GM19452 (cell line): ENCODE measurements around the gene PTK6.

Source experiments
- ATAC-seq: cut with Tn5 transposase; IDR thresholded peaks from one replicate; pipeline ENCODE4 v1.9.1; 2021; ENCODE audit not compliant: unreplicated experiment

Gene PTK6

DNA sequence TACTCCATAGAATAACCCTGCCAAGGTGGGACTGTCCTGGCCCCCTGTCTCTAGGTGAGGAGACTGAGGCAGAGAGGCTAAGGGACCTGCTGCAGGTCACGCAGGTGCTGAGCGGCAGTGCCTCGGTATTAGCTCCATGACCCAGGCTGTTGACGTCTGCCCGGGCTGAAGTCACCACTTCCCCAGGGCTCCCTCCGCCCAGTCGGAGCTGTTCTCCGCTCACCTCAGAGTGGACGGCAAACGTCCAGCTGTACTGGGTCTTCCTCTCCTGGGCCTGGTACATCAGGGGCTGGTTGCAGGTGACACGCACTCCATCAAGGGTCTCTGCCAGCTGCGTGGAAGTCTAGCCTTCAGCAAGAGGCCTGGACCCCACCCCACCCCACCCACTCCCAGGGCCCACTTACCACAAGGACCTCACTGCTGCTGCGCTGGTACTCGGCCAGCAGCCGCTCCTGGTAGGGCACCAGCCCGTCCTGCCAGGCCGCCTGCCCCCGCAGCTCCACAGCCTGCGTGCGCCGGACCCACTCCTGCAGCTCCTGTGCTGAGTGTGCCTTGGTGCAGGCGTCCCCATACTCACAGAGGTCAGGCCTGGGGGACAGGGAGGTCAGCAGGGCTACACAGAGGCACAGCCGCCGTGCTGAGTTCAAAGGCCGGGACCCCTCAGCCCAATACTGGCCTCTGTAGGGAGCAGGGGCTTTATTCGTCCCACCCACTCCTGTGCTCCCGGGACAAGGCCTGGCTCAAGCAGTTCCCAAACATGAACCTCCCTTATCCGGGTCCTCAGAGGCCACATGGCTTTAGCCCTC, 33.3 kb upstream of the PTK6 start:
- no peak for ATAC-seq

DNA sequence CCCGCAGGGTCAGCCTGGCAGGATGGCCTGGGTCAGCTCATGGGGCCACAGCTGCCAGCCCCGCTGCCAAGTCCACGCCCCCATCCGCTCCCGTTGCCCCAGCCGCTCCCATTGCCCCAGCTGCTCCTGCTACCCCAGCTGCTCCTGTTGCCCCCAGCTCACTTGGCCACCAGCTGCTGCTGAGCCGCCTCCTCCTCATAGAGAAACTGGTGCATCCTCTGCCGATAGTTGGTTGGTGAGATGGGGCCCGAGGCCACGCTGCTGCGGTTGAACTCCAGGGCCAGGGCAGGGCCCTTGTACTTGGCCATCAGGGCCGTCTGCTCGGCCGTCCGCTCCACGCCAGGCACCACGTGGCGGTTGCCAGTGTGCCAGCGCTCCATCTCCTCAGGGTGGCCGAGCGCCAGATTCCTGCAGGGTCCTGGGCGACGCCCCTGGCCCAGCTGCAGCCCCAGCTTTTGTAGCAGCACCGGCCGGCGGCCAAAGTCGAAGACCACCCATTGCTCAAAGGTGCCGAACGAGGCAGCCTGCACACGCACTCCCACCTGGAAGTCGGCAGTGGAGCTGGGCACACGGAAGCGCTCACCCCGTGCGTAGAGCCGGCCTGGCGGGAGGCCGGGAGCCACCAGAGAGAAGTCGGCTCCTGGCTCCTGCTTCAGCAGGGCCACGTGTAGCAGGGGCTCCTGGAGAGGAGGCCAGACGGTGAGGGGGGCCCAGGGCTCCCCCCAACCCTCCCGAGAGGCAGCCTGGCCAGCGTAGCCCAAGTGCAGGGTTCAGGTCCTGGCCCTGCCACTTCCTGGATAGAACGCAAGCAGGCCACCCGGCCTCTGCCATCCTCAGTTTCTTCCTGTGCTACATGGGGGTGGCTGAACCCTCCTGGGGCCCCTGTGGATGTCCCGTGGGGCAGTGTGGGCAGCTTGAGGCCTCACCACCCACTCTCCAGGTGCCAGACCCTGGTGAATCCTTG, 32.1 kb upstream of the PTK6 start:
- no peak for ATAC-seq

- peak; percentile 14 for ATAC-seq
Measured at GRCh38 chr20:63568170-63568981, 31.2 kb upstream of the PTK6 start.

DNA sequence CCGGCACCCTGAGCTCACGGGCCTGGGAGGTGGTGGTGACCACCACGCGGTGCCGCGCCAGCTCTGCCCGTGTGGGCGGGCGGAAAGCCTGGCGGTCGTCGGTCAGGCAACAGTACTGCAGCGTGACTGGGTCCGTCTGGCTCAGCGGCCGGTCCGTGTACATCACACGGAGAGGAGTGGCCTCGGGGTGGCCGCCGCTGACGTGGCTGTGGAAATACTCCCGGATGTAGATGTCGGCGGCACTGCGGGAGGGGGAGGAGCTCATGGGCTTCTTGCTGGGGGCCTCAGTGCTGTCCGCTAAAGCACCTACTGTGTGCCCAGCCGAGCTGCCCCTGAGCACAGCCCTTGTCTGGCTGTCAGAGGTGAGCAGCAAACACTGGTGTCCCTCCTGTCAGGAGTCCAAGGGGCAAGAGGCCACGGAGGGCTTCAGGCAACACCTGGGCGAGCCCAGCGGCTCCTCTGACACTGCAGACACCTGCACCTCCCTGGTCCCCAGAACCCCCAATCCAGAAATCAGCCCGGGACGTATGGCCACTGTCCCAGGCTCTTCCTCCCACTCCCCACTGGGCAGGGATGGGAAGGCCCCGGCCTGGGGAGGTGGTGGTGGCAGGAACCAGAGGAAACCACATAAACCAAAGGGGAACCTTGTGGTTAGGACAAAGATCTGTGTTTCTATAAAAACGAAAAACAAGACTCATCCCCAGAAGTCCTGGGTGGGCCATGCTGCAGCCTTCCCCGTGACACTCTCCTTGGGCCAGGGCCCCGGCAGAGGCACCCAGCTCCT, 30.4 kb upstream of the PTK6 start:
- peak; percentile 51 for ATAC-seq

GRCh38 chr20:63567136-63567385, 29.9 kb upstream of the PTK6 start:
- ATAC-seq = no peak

GRCh38 chr20:63566395-63567135, 29.4 kb upstream of the PTK6 start:
- ATAC-seq = no peak

- no peak for ATAC-seq
Measured at GRCh38 chr20:63565699-63566335, 28.6 kb upstream of the PTK6 start.

GRCh38 chr20:63565021-63565698, 28.0 kb upstream of the PTK6 start:
- ATAC-seq = no peak

DNA sequence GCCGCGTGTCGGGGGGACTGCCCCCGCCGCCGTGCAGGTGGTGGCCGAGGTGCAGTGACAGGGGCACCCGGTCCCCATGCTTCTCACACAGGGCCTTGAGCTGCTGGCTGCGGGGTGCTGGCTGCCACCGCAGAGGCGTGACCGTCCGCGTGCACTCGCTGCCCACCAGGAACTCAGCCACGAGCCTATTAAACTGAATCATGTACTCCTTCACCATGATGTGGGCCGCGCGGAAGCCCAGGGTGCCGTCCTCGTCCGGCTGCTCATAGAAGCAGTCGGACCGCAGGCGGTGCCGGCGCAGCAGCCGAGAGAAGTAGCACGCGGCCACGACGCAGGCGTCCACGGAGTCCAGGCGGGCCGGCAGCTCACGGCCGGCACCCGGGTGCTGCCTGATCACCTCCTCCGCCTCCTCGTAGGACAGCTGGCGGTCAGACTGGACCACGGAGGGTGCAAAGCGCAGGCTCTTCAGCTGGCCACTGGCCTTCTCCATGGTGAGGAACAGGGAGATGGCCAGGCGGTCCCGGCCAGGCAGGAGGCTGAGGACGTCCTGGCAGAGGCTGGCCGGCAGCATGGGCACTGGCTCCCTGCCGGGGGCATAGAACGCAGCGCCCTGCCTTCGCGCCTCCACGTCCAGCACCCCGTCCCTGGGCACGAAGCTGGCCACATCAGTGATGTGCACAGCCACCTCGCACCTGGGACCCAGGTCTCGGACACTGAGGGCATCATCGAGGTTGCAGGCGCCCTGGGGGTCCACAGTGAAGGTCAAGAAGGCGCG, 27.0 kb upstream of the PTK6 start:
- ATAC-seq = no peak

- ATAC-seq = no peak
Measured at GRCh38 chr20:63563225-63563935, 26.2 kb upstream of the PTK6 start.

DNA sequence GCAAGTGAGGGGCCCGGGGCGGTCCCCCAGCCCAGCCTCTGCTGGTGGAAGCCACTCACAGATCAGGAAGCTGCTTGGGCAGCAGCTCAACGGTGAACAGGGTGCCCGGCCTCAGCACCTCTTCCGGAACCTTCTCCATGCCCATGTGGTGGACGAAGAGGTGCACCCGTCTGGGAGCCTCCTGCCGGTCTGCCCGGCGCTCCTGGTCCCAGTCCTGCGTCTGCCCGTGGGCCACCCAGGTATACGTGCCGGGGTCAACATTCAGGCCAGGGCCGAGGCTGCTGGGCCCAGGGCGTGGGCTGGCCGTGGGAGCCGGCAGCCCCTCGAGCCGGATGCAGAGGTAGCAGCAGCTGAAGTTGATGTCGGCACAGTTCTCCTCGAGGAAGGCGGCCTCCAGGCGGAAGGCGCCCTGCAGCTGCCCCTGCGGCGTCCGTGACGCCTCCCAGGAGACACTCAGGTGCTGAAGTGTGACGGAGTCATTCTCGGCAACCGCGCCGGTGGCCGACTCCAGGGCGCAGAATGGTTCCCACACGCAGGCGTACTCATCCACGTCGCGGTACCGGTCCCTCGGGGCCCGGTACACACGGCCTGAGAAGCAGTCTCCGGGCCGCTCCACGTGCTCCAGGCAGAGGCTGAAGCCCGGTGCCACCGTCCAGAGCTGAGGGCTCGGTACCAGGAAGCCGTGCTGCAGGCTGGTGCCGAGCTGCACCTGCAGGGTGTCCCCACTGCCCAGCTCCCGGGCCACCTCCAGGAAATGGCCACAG, 25.5 kb upstream of the PTK6 start:
- no peak for ATAC-seq

DNA sequence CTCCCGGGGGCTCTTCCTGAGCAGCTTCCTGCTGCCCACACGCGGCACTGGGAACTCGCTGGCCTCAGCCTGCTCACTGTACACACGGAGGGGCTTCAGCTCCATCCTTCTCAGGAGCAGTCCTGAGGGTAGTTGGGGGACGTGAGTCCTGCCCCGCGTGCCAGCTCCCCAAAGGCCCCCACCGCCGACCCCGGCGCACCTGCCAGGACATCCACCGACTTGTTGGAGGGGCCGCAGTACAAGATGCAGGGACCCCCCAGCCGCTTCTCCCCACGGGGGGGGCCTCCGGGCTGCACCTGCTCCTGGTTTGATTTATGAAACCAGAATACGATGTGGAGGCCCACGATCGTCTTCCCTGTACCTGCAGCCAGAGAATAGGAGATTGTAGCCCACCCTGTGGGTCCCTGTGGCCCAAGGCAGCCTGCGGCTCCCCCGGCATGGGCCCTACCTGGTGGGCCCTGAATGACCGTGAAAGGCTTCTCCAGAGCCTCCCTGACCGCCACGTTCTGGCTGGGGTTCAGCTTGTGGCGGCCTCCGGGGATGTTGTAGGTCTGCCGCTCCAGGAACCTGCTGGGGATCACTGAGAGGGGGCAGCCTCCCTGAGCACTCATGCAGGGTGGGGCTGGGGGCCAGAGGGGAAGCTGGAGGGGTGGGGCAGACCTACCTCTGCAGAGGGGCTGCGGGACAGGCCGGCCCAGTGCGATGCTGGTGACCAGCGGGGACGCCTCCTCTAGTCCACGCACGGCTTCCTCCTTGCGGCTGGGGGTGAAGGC, 24.6 kb upstream of the PTK6 start:
- no peak for ATAC-seq

DNA sequence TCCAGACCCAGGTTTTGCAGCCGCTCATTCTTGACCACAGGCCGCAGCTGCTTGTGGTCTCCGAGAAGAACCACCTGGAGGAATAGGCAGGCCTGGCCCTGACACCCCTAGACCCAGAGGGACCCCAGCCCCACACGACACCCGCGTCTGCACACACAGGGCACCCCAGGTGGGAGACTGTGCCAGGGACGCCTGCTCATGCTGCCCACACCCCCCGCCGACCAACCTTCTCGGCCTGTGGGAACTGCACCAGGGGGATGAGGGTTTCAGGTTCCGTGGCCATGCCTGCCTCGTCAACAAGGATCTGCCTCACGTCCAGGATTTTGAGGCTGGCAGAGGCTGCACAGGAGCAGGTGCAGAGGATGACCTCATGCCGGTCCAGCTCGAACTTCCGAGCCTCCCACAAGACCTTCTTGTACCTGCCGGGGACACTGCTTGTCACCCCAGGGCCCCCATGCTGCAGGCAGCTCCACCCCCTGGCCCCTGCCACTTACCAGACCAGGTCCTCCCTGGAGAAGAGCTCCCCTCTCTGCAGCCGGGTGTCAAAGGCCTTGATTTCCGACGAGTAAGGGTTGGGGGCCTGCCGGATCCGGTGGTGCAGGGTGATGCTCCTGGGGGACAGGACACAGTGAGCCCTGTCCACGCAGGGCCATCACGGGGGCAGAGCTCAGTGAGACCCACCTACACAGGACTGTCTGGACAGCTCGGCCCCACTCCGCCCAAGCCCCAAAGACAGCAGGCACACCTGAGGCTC, 23.9 kb upstream of the PTK6 start:
- no peak for ATAC-seq

DNA sequence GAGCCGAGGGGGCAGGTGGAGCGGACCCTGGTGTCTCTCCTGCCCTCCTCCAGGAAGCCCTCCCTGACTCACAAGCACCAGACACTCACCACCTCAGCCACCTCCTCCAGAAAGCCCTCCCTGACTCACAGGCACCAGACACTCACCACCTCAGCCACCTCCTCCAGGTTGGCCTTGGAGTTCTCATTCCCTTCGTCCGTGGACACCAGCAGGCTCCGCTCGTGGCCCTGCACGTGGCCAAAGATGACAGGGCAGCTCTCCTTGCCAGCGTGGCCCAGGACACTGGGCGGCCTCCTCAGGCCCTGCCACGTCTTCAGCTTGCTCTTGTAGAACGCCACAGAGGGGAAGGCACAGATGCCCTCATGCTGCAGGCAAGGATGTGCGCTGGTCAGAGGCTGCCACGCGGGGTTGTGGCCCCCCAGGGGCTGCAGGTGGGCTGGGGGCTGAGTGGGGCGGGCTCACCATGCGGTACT, 23.2 kb upstream of the PTK6 start:
- ATAC-seq = no peak
